ENCODE measurements around the gene VMA21.

The VMA21 gene

GRCh38 chrX:151396825-151397740, at the start of gene VMA21:
Gene VMA21, plus strand, starts transcription at chrX:151397206. Its CDS starts 103 bp downstream, at chrX:151397309.
- DNase-seq, result peak; percentile 46 to 92 (median 80)
- intact Hi-C loops (cut with DNase I), result no loop called here

GRCh38 chrX:151359341-151359740, 37.7 kb upstream of the VMA21 start:
- no peak for DNase-seq
- intact Hi-C loops (cut with DNase I), result no loop called here

GRCh38 chrX:151359931-151360871, 36.8 kb upstream of the VMA21 start:
- intact Hi-C loops (cut with DNase I), result no loop called here
- DNase-seq, result peak in 32 of 42 donors; percentile 3 to 61 (median 32)

- no peak for DNase-seq
- intact Hi-C loops (cut with DNase I), result no loop called here
Observed at GRCh38 chrX:151363316-151363715, 33.7 kb upstream of the VMA21 start.

- DNase-seq, result no peak
- intact Hi-C loops (cut with DNase I), result no loop called here
Observed at GRCh38 chrX:151365579-151365978, 31.4 kb upstream of the VMA21 start.

- intact Hi-C loops (cut with DNase I), result no loop called here
- no peak for DNase-seq
Observed at GRCh38 chrX:151370906-151371305, 26.1 kb upstream of the VMA21 start.

- intact Hi-C loops (cut with DNase I), result no loop called here
- peak in 4 of 42 donors; percentile 10 to 37 (median 21) for DNase-seq
Observed at GRCh38 chrX:151384807-151385206, 12.2 kb upstream of the VMA21 start.

GRCh38 chrX:151386838-151387459, 10.1 kb upstream of the VMA21 start:
- DNase-seq, result no peak
- intact Hi-C loops (cut with DNase I), result no loop called here

- no peak for DNase-seq
- intact Hi-C loops (cut with DNase I), result no loop called here
Observed at GRCh38 chrX:151391722-151392121, 5.3 kb upstream of the VMA21 start.

GRCh38 chrX:151393514-151393913, 3.5 kb upstream of the VMA21 start:
- intact Hi-C loops (cut with DNase I), result no loop called here
- DNase-seq, result peak in 13 of 42 donors; percentile 8 to 57 (median 25)

- DNase-seq, result peak in 10 of 42 donors; percentile 1 to 50 (median 16)
- intact Hi-C loops (cut with DNase I), result no loop called here
Observed at GRCh38 chrX:151396042-151396824, 773 bp upstream of the VMA21 start.

GRCh38 chrX:151397741-151398070, 700 bp downstream of the VMA21 start:
- intact Hi-C loops (cut with DNase I), result no loop called here
- DNase-seq, result no peak

GRCh38 chrX:151398346-151398745, 1.3 kb downstream of the VMA21 start:
- no peak for DNase-seq
- intact Hi-C loops (cut with DNase I), result no loop called here

GRCh38 chrX:151402719-151403390, 5.8 kb downstream of the VMA21 start:
- DNase-seq, result peak in 5 of 42 donors; percentile 5 to 43 (median 21)
- intact Hi-C loops (cut with DNase I), result no loop called here

GRCh38 chrX:151416579-151416978, 19.6 kb downstream of the VMA21 start:
- intact Hi-C loops (cut with DNase I), result no loop called here

GRCh38 chrX:151419782-151420181, 22.8 kb downstream of the VMA21 start:
- intact Hi-C loops (cut with DNase I), result no loop called here
- DNase-seq, result peak in 1 of 42 donors; percentile 13

More at GRCh38 chrX:151416579-151416978, 19.6 kb downstream of the VMA21 start:
- no peak for DNase-seq

- intact Hi-C loops (cut with DNase I), result no loop called here
- no peak for DNase-seq
Observed at GRCh38 chrX:151424505-151424904, 27.5 kb downstream of the VMA21 start.

GRCh38 chrX:151448509-151448908, 51.5 kb downstream of the VMA21 start:
- intact Hi-C loops (cut with DNase I), result no loop called here
- no peak for DNase-seq

Data from head of caudate nucleus (tissue), 42 donors.